ENCODE data around the gene FAF1.

Gene FAF1

DNA sequence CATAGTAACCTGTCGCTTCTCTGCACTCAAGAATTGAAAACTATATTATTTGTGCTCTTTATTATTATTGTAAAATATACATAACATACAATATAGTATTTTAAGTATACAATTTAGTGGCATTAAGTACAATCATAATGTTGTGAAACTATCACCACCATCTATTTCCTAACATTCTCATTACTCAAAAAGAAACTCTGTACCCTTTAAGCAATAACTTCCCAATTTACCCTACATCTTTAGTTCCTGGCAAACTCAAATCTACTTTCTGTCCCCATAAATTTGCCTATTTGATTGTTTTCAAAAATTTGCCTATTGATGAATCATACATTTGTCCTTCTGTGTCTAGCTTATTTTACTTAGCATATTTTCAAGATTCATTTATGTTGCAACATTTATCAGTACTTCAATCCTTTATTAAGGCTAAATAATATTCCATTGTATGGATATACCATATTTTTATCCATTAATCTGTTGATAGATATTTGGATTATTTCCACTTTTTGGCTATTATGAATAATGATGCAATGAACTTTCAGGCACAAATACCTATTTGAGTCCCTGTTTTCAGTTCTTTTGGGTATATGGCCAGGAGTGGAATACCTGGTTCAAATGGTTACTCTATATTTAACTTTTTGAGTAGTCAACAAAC lies 437.2 kb downstream of the FAF1 start:
- Histone ChIP-seq H3K4me2 (ENCODE audit: low read depth, low read length, poor library complexity, severe bottlenecking) (no peak overlapping the region), H3K9me3 (ENCODE audit: insufficient read depth, low read length) (no peaks in the 10 kb centered on the region), H3K79me2 (ENCODE audit: insufficient read depth, low read length) (no peaks in the 10 kb centered on the region), H3F3A (ENCODE audit: insufficient read depth) (no peaks in the 10 kb centered on the region), H3K27me3 (ENCODE audit: low read length) (no peaks in the 10 kb centered on the region), H3K36me3 (ENCODE audit: low read length) (no peaks in the 10 kb centered on the region), H2AFZ (ENCODE audit: low read depth, low read length, severe bottlenecking) (no peak overlapping the region), H3K4me3 (ENCODE audit: insufficient read depth, low read length, poor library complexity, severe bottlenecking) (no peak overlapping the region), H3K9ac (ENCODE audit: low read length) (no peak overlapping the region), H4K20me1 (ENCODE audit: low read depth, low read length) (no peaks in the 10 kb centered on the region), H3K27ac (ENCODE audit: low read depth, low read length) (no peak overlapping the region), H3K9me2 (replicated peaks; ENCODE audit: insufficient read depth, low read length) (no peaks in the 10 kb centered on the region)
- TF ChIP-seq, protein P1, sequence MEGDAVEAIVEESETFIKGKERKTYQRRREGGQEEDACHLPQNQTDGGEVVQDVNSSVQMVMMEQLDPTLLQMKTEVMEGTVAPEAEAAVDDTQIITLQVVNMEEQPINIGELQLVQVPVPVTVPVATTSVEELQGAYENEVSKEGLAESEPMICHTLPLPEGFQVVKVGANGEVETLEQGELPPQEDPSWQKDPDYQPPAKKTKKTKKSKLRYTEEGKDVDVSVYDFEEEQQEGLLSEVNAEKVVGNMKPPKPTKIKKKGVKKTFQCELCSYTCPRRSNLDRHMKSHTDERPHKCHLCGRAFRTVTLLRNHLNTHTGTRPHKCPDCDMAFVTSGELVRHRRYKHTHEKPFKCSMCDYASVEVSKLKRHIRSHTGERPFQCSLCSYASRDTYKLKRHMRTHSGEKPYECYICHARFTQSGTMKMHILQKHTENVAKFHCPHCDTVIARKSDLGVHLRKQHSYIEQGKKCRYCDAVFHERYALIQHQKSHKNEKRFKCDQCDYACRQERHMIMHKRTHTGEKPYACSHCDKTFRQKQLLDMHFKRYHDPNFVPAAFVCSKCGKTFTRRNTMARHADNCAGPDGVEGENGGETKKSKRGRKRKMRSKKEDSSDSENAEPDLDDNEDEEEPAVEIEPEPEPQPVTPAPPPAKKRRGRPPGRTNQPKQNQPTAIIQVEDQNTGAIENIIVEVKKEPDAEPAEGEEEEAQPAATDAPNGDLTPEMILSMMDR (IDR thresholded peaks at IDR 0.05; ENCODE audit: insufficient read depth, low read length, poor library complexity, severe bottlenecking) = no peak
- TF ChIP-seq EZH2phosphoT487 (conservative IDR thresholded peaks at IDR 0.05; ENCODE audit: low read length) = no peak

DNA sequence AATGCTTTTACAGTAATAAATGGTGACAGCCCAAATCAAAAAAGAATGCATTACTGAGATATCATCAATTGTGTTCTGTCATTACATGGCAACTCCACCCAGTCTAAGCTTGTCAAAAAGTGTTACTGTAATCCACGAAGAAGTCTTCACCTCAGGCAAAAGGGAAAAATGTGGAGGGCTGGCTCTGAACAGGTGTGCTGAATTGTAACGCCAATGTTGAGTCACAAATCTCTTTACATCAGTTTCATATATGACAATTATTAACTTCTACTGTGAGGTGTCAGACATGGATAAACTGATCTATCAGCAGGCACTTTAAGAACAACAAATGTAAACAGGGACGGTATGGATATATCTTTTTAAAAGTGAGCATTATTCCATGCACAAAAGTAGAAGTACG lies 438.4 kb downstream of the FAF1 start:
- Histone ChIP-seq H3K27ac (ENCODE audit: low read depth, low read length) (no peak overlapping the region), H3K79me2 (ENCODE audit: insufficient read depth, low read length) (no peaks in the 10 kb centered on the region), H3F3A (ENCODE audit: insufficient read depth) (no peaks in the 10 kb centered on the region), H3K36me3 (ENCODE audit: low read length) (no peaks in the 10 kb centered on the region), H3K27me3 (ENCODE audit: low read length) (no peaks in the 10 kb centered on the region), H3K9ac (ENCODE audit: low read length) (no peak overlapping the region), H3K9me3 (ENCODE audit: insufficient read depth, low read length) (no peaks in the 10 kb centered on the region), H3K9me2 (replicated peaks; ENCODE audit: insufficient read depth, low read length) (no peaks in the 10 kb centered on the region), H2AFZ (ENCODE audit: low read depth, low read length, severe bottlenecking) (no peak overlapping the region), H3K4me2 (ENCODE audit: low read depth, low read length, poor library complexity, severe bottlenecking) (no peak overlapping the region), H4K20me1 (ENCODE audit: low read depth, low read length) (no peaks in the 10 kb centered on the region), H3K4me3 (ENCODE audit: insufficient read depth, low read length, poor library complexity, severe bottlenecking) (no peak overlapping the region)
- TF ChIP-seq EZH2phosphoT487 (conservative IDR thresholded peaks at IDR 0.05; ENCODE audit: low read length) = no peak
- TF ChIP-seq, protein P1 (IDR thresholded peaks at IDR 0.05; ENCODE audit: insufficient read depth, low read length, poor library complexity, severe bottlenecking) = no peak

DNA sequence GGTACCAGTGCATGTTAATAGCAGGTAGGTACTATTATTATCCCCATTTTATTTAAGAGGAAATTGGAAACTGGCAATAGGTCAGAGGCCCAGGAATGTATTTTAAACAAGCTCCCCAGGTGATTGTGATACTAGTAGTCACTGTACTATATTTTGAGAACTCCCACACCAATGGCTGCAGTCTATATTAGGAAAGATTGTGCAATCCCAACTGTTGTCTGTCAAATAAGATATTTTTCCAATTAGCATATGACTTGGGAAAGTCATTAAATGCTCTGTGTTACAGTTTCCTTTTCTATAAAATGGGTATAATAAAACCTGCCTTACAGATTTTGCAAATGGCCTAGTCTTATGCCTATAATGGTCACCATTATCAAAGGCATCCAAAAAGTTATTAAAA lies 442.6 kb downstream of the FAF1 start:
- H3K27ac ChIP-seq (ENCODE audit: low read depth, low read length) = no peak overlapping the region
- H3K36me3 ChIP-seq (ENCODE audit: low read length) = no peaks in the 10 kb centered on the region
- TF ChIP-seq, protein P1 (IDR thresholded peaks at IDR 0.05; ENCODE audit: insufficient read depth, low read length, poor library complexity, severe bottlenecking) = no peak
- no peak for TF ChIP-seq EZH2phosphoT487 (conservative IDR thresholded peaks at IDR 0.05; ENCODE audit: low read length)
- no peaks in the 10 kb centered on the region for H3F3A ChIP-seq (ENCODE audit: insufficient read depth)
- H3K9me2 ChIP-seq (replicated peaks; ENCODE audit: insufficient read depth, low read length) = no peaks in the 10 kb centered on the region
- H3K4me2 ChIP-seq (ENCODE audit: low read depth, low read length, poor library complexity, severe bottlenecking) = no peak overlapping the region
- H2AFZ ChIP-seq (ENCODE audit: low read depth, low read length, severe bottlenecking) = no peak overlapping the region
- no peak overlapping the region for H3K4me3 ChIP-seq (ENCODE audit: insufficient read depth, low read length, poor library complexity, severe bottlenecking)
- no peaks in the 10 kb centered on the region for H4K20me1 ChIP-seq (ENCODE audit: low read depth, low read length)
- H3K9me3 ChIP-seq (ENCODE audit: insufficient read depth, low read length) = no peaks in the 10 kb centered on the region
- no peaks in the 10 kb centered on the region for H3K27me3 ChIP-seq (ENCODE audit: low read length)
- no peaks in the 10 kb centered on the region for H3K79me2 ChIP-seq (ENCODE audit: insufficient read depth, low read length)
- H3K9ac ChIP-seq (ENCODE audit: low read length) = no peak overlapping the region
